SK-N-SH (cell line): ENCODE data around the gene MAP2K7. TPM values are rescaled to one million over a fixed set of nuclear protein-coding genes. Genes with fewer than 3 reads are reported as not detected.

Experiments used
- CTCF ChIA-PET: fragments of 300-600, 350-600 bp; formaldehyde crosslinking; extraction: SDS; loops from one replicate; lab custom pipeline; 2021; lab: Yijun Ruan, JAX
- POLR2A ChIA-PET: fragments of 350-600 bp; sonication (Branson Sonifier 250); formaldehyde crosslinking; extraction: SDS; loops from one replicate; lab custom pipeline; 2020; ENCODE audit warnings: antibody characterized with exemption, inconsistent platforms; lab: Yijun Ruan, JAX
- DNase-seq: peaks from one replicate; pipeline ENCODE4 v3.0.0; 2012
- H2AFZ ChIP-seq: fragments of 200-600 bp; sonication (generic); 2 replicates; pipeline ENCODE4 v1.8.1; 2016; ENCODE audit warnings: antibody characterized with exemption, mild to moderate bottlenecking, low read depth
- H3F3A ChIP-seq: fragments of 200-600 bp; sonication (generic); replicated peaks from 2 replicates; pipeline ENCODE3; 2016; ENCODE audit warnings: antibody characterized with exemption, mild to moderate bottlenecking; ENCODE audit not compliant: insufficient read depth
- H3K27ac ChIP-seq, 2 experiments: fragments of 200-500 bp in 1 of 2; fragments of 200-600 bp in 1 of 2; sonication (Bioruptor generic) in 1 of 2; sonication (generic), shearing (Covaris generic) in 1 of 2; 2 replicates each; pipeline versions ENCODE4 v1.5.1 to v1.6.1; 2014 to 2016; ENCODE audit warnings: low read depth in 2 of 2, inconsistent platforms in 1 of 2, low read length in 1 of 2, mild to moderate bottlenecking in 1 of 2, mixed read lengths in 1 of 2
- H3K27me3 ChIP-seq: fragments of 200-600 bp; sonication (generic), shearing (Covaris generic); 2 replicates; pipeline ENCODE4 v1.6.1; 2016; ENCODE audit warnings: mixed run types; ENCODE audit not compliant: insufficient read depth
- H3K36me3 ChIP-seq, 2 experiments: fragments of 200-500 bp in 1 of 2; fragments of 200-600 bp in 1 of 2; sonication (Bioruptor generic) in 1 of 2; sonication (generic) in 1 of 2; replicated peaks in 1 of 2; 2 replicates each; pipeline versions ENCODE3 to v1.5.1; 2014 to 2016; ENCODE audit warnings: low read length in 1 of 2, mild to moderate bottlenecking in 1 of 2; ENCODE audit not compliant: insufficient read depth in 2 of 2, control insufficient read depth in 1 of 2
- H3K4me1 ChIP-seq, 2 experiments: fragments of 200-500 bp in 1 of 2; fragments of 200-600 bp in 1 of 2; sonication (Bioruptor generic) in 1 of 2; sonication (generic), shearing (Covaris generic) in 1 of 2; 2 replicates each; pipeline versions ENCODE4 v1.5.1 to v1.6.1; 2014 to 2016; ENCODE audit warnings: low read depth in 1 of 2, low read length in 1 of 2, mixed run types in 1 of 2; ENCODE audit not compliant: insufficient read depth in 2 of 2, control insufficient read depth in 1 of 2
- H3K4me2 ChIP-seq: fragments of 200-600 bp; sonication (generic), shearing (Covaris generic); 2 replicates; pipeline ENCODE4 v1.6.1; 2017; ENCODE audit warnings: mixed run types
- H3K4me3 ChIP-seq, 2 experiments: fragments of 200-500 bp in 1 of 2; fragments of 200-600 bp in 1 of 2; sonication (Bioruptor generic) in 1 of 2; sonication (generic), shearing (Covaris generic) in 1 of 2; 2 replicates each; pipeline versions ENCODE4 v1.5.1 to v1.8.1; 2014 to 2016; ENCODE audit warnings: low read depth in 2 of 2, inconsistent platforms in 1 of 2, low read length in 1 of 2, mild to moderate bottlenecking in 1 of 2, mixed read lengths in 1 of 2, moderate library complexity in 1 of 2
- H3K79me2 ChIP-seq: fragments of 200-600 bp; sonication (generic); 2 replicates; pipeline ENCODE4 v1.8.1; 2017; ENCODE audit warnings: mild to moderate bottlenecking; ENCODE audit not compliant: insufficient read depth
- H3K9ac ChIP-seq: fragments of 200-600 bp; sonication (generic); 2 replicates; pipeline ENCODE4 v1.6.1; 2017; ENCODE audit warnings: mixed run types
- H3K9me2 ChIP-seq: fragments of 200-600 bp; sonication (generic); 2 replicates; pipeline ENCODE4 v1.6.1; 2017; ENCODE audit warnings: mixed run types
- H3K9me3 ChIP-seq: fragments of 200-600 bp; sonication (generic); 2 replicates; pipeline ENCODE4 v1.6.1; 2017; ENCODE audit warnings: mixed run types, mild to moderate bottlenecking, moderate library complexity
- H4K20me1 ChIP-seq: fragments of 200-600 bp; sonication (generic); 2 replicates; pipeline ENCODE4 v1.6.1; 2017; ENCODE audit warnings: mild to moderate bottlenecking, mixed run types; ENCODE audit not compliant: insufficient read depth
- EP300 ChIP-seq, 2 experiments: IDR thresholded peaks; 2 replicates each; pipeline versions ENCODE4 v1.4.0 to v1.6.1; 2012; ENCODE audit warnings: borderline replicate concordance in 1 of 2, low read depth in 1 of 2, low read length in 1 of 2
- FOXJ3 ChIP-seq: sonication (generic); formaldehyde crosslinking; IDR thresholded peaks from 2 replicates; pipeline ENCODE4 v1.5.1; 2020; ENCODE audit warnings: mild to moderate bottlenecking, missing genetic modification reagents
- FOXM1 ChIP-seq: IDR thresholded peaks from 2 replicates; pipeline ENCODE4 v1.4.0; 2012; ENCODE audit warnings: low read depth, mild to moderate bottlenecking
- GABPA ChIP-seq: IDR thresholded peaks from 2 replicates; pipeline ENCODE4 v1.4.0; 2012; ENCODE audit warnings: low read depth, mild to moderate bottlenecking
- JUND ChIP-seq: IDR thresholded peaks from 2 replicates; pipeline ENCODE4 v1.4.0; 2012
- MEF2A ChIP-seq: IDR thresholded peaks from 2 replicates; pipeline ENCODE4 v1.4.0; 2012; ENCODE audit warnings: low read depth, borderline replicate concordance
- MXI1 ChIP-seq: IDR thresholded peaks from 2 replicates; pipeline ENCODE4 v1.6.1; 2012; ENCODE audit warnings: mild to moderate bottlenecking, low read depth, low read length, improper control_type of control experiment
- NRF1 ChIP-seq: IDR thresholded peaks from 2 replicates; pipeline ENCODE4 v1.6.1; 2012; ENCODE audit warnings: low read depth, mild to moderate bottlenecking, low read length
- PBX3 ChIP-seq: IDR thresholded peaks from 2 replicates; pipeline ENCODE4; 2012
- POLR2AphosphoS5 ChIP-seq: IDR thresholded peaks from 2 replicates; pipeline ENCODE4 v1.6.1; 2012; ENCODE audit warnings: low read depth, low read length
- RAD21 ChIP-seq: IDR thresholded peaks from 2 replicates; pipeline ENCODE4 v1.6.1; 2012; ENCODE audit warnings: mild to moderate bottlenecking, low read length
- RCOR1 ChIP-seq: fragments of 150-350 bp; IDR thresholded peaks from 2 replicates; pipeline ENCODE4 v1.6.1; 2017; ENCODE audit warnings: antibody characterized with exemption, low read length
- TAF1 ChIP-seq: IDR thresholded peaks from 2 replicates; pipeline ENCODE4 v1.6.1; 2012; ENCODE audit warnings: low read depth, mild to moderate bottlenecking, low read length, moderate library complexity, borderline replicate concordance
- TEAD4 ChIP-seq: IDR thresholded peaks from 2 replicates; pipeline ENCODE4 v1.4.0; 2012; ENCODE audit warnings: mild to moderate bottlenecking, borderline replicate concordance; ENCODE audit not compliant: insufficient read depth
- YY1 ChIP-seq: IDR thresholded peaks from 2 replicates; pipeline ENCODE4 v1.4.0; 2012; ENCODE audit warnings: low read depth, mild to moderate bottlenecking
- WGBS: methylation state at CpG from one replicate; pipeline ENCODE4 v1.1.6; 2017; ENCODE audit warnings: low lambda C conversion rate; 5-methylcytosine and 5-hydroxymethylcytosine counted together
- polyA plus RNA-seq, 3 experiments: library from polyadenylated mRNA; depleted of rRNA; stranded (reverse); fragments of >200 nt; gene quantifications; 2 replicates each; pipeline ENCODE4 v1.2.3, GENCODE V29; 2012
- TF ChIP-seq, protein P1 (sequence below): fragments of 150-350 bp; IDR thresholded peaks from 2 replicates; pipeline ENCODE4 v1.6.1; 2016; ENCODE audit warnings: mild to moderate bottlenecking, low read depth, low read length
- TF ChIP-seq, protein P2 (sequence below): IDR thresholded peaks from 2 replicates; pipeline ENCODE4 v1.4.0; 2012; ENCODE audit warnings: low read depth, borderline replicate concordance

Gene MAP2K7
- polyA plus RNA-seq, 1 of the 3 experiments (the other 2 are of a cell fraction), result 13.0 TPM

- Histone ChIP-seq H3K79me2 (peaks cover 43% of the 10 kb centered on the region), H4K20me1 (peaks cover 36% of the 10 kb centered on the region), H3K27me3 (no peaks in the 10 kb centered on the region), H3K9ac (no peak overlapping the region)
- TF ChIP-seq, protein P1, sequence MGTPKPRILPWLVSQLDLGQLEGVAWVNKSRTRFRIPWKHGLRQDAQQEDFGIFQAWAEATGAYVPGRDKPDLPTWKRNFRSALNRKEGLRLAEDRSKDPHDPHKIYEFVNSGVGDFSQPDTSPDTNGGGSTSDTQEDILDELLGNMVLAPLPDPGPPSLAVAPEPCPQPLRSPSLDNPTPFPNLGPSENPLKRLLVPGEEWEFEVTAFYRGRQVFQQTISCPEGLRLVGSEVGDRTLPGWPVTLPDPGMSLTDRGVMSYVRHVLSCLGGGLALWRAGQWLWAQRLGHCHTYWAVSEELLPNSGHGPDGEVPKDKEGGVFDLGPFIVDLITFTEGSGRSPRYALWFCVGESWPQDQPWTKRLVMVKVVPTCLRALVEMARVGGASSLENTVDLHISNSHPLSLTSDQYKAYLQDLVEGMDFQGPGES, result no peak
- TF ChIP-seq FOXJ3 (CRISPR knock-in tag) (no peak), GABPA (no peak), POLR2AphosphoS5 (no peak), NRF1 (no peak), TEAD4 (no peak), JUND (no peak), MEF2A (no peak), TAF1 (no peak), PBX3 (no peak), RCOR1 (no peak), FOXM1 (no peak), YY1 (no peak), RAD21 (no peak), MXI1 (no peak), EP300 (IDR thresholded peaks at IDR 0.05; ENCODE audit: borderline replicate concordance in 1 of 2, low read depth in 1 of 2, low read length in 1 of 2) (no peak)
- TF ChIP-seq, protein P2, sequence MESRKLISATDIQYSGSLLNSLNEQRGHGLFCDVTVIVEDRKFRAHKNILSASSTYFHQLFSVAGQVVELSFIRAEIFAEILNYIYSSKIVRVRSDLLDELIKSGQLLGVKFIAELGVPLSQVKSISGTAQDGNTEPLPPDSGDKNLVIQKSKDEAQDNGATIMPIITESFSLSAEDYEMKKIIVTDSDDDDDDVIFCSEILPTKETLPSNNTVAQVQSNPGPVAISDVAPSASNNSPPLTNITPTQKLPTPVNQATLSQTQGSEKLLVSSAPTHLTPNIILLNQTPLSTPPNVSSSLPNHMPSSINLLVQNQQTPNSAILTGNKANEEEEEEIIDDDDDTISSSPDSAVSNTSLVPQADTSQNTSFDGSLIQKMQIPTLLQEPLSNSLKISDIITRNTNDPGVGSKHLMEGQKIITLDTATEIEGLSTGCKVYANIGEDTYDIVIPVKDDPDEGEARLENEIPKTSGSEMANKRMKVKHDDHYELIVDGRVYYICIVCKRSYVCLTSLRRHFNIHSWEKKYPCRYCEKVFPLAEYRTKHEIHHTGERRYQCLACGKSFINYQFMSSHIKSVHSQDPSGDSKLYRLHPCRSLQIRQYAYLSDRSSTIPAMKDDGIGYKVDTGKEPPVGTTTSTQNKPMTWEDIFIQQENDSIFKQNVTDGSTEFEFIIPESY, result no peak
- TF ChIP-seq, all 33 proteins: peak for 0
- Histone ChIP-seq H3K27ac (no peak overlapping the region), H3K4me1 (peaks cover 0 to 19% of the 10 kb centered on the region in 2 experiments; a peak in 2 of 4 replicates), H3K4me3 (no peak overlapping the region), H3K9me2 (no peaks in the 10 kb centered on the region), H3F3A (no peaks in the 10 kb centered on the region), H3K36me3 (peaks cover 3 to 26% of the 10 kb centered on the region in 2 experiments), H3K4me2 (no peak overlapping the region), H2AFZ (no peak overlapping the region), H3K9me3 (no peaks in the 10 kb centered on the region)
- ChIA-PET CTCF (no interaction called here), POLR2A (interaction anchor here (1.3 kb wide), 1 partner anchor 10 kb away, joined by 5 read pairs; no protein-coding TSS in a partner anchor)
- DNase-seq, result no peak
- 95% methylated on average over 18 of the region's 19 CpGs for WGBS
Measured at GRCh38 chr19:7907122-7907521, 3.4 kb downstream of the MAP2K7 start.
